ENCODE data around the gene PTPRK.

DNA sequence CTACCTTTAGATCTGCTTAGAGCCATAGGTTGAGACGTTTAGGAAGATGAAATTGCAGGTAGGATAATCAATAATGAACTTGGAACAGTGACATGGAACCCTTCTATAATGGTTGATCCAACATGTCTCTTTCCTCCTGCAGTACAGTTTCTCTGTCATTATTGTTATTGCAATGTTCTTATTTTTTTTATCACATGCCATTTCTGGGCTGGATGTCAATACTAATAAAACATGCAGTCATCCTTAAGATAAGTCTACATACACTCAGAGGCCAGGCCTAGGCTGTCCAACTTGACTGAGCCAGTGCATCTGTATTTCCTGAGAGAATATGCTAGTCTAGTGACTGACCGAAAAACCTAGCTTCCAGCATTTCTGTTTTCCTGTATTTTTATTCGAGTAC is 544.3 kb downstream of the PTPRK start:
- no peak for TF ChIP-seq EZH2 (IDR thresholded peaks at IDR 0.05; ENCODE audit: borderline replicate concordance, low read length)
- TF ChIP-seq, protein P1, sequence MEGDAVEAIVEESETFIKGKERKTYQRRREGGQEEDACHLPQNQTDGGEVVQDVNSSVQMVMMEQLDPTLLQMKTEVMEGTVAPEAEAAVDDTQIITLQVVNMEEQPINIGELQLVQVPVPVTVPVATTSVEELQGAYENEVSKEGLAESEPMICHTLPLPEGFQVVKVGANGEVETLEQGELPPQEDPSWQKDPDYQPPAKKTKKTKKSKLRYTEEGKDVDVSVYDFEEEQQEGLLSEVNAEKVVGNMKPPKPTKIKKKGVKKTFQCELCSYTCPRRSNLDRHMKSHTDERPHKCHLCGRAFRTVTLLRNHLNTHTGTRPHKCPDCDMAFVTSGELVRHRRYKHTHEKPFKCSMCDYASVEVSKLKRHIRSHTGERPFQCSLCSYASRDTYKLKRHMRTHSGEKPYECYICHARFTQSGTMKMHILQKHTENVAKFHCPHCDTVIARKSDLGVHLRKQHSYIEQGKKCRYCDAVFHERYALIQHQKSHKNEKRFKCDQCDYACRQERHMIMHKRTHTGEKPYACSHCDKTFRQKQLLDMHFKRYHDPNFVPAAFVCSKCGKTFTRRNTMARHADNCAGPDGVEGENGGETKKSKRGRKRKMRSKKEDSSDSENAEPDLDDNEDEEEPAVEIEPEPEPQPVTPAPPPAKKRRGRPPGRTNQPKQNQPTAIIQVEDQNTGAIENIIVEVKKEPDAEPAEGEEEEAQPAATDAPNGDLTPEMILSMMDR (IDR thresholded peaks at IDR 0.05; ENCODE audit: low read length), result no peak
